ENCODE data around the gene ST8SIA1. TPM values are rescaled to one million over a fixed set of nuclear protein-coding genes. Genes with fewer than 3 reads are reported as not detected.

Gene ST8SIA1
- total and polyA plus RNA-seq, 2 donors = 1.6 to 2.3 TPM

GRCh38 chr12:22248571-22249115 lies 85.9 kb downstream of the ST8SIA1 start:
- no peaks in the 10 kb centered on the region for H3K4me1 ChIP-seq (ENCODE audit: control insufficient read depth in 2 of 2, insufficient read depth in 2 of 2, low read length in 2 of 2)
- WGBS = 97% methylated on average over 3 of the region's 3 CpGs
- H3K27me3 ChIP-seq (ENCODE audit: control insufficient read depth in 2 of 2, insufficient read depth in 1 of 2, low read length in 1 of 2) = peaks cover 0 to 3% of the 10 kb centered on the region in 2 donors
- no peak overlapping the region for H3K27ac ChIP-seq (ENCODE audit: low read depth in 1 of 2, low read length in 1 of 2)
- no peak for DNase-seq (ENCODE audit: low read depth in 6 of 9, low spot score in 9 of 9)
- no peak overlapping the region for H3K4me3 ChIP-seq (ENCODE audit: low read length in 2 of 2)
- no peaks in the 10 kb centered on the region for H3K9me3 ChIP-seq (ENCODE audit: control insufficient read depth in 2 of 2, insufficient read depth in 1 of 2, low read length in 1 of 2)
- H3K36me3 ChIP-seq (ENCODE audit: control insufficient read depth in 2 of 2, insufficient read depth in 2 of 2, low read length in 1 of 2) = no peaks in the 10 kb centered on the region

DNA sequence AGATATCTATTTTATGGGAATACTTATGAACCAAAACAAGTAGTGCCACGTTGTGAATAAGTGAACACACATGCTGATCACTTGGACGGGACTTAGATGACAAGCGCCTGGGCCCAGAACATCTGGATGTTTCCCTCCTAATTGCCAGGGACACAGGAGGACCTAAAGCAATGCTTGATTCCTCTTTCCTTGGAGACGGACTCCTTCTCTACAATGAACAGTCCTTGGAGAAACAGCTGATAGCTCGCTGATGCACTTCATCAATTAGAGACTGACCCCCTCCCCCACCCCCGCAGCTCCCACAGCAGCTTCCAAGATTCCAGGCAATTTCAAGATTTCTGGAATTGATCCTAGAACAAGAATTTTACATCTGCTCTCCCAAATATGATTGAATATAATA lies 86.4 kb downstream of the ST8SIA1 start:
- Histone ChIP-seq H3K27ac (ENCODE audit: low read depth in 1 of 2, low read length in 1 of 2) (no peak overlapping the region), H3K4me3 (ENCODE audit: low read length in 2 of 2) (no peak overlapping the region), H3K9me3 (ENCODE audit: control insufficient read depth in 2 of 2, insufficient read depth in 1 of 2, low read length in 1 of 2) (no peaks in the 10 kb centered on the region), H3K27me3 (ENCODE audit: control insufficient read depth in 2 of 2, insufficient read depth in 1 of 2, low read length in 1 of 2) (peaks cover 0 to 1% of the 10 kb centered on the region in 2 donors), H3K36me3 (ENCODE audit: control insufficient read depth in 2 of 2, insufficient read depth in 2 of 2, low read length in 1 of 2) (no peaks in the 10 kb centered on the region), H3K4me1 (ENCODE audit: control insufficient read depth in 2 of 2, insufficient read depth in 2 of 2, low read length in 2 of 2) (no peaks in the 10 kb centered on the region)
- DNase-seq (ENCODE audit: low read depth in 6 of 9, low spot score in 9 of 9) = no peak
- WGBS = 95% methylated on average over 6 of the region's 6 CpGs

- Histone ChIP-seq H3K4me1 (ENCODE audit: control insufficient read depth in 2 of 2, insufficient read depth in 2 of 2, low read length in 2 of 2) (no peaks in the 10 kb centered on the region), H3K27me3 (ENCODE audit: control insufficient read depth in 2 of 2, insufficient read depth in 1 of 2, low read length in 1 of 2) (no peaks in the 10 kb centered on the region), H3K9me3 (ENCODE audit: control insufficient read depth in 2 of 2, insufficient read depth in 1 of 2, low read length in 1 of 2) (no peaks in the 10 kb centered on the region), H3K27ac (ENCODE audit: low read depth in 1 of 2, low read length in 1 of 2) (no peak overlapping the region), H3K36me3 (ENCODE audit: control insufficient read depth in 2 of 2, insufficient read depth in 2 of 2, low read length in 1 of 2) (no peaks in the 10 kb centered on the region), H3K4me3 (ENCODE audit: low read length in 2 of 2) (no peak overlapping the region)
- no peak for DNase-seq (ENCODE audit: low read depth in 6 of 9, low spot score in 9 of 9)
- 93% methylated on average over 9 of the region's 9 CpGs for WGBS
These were observed 88.2 kb downstream of the ST8SIA1 start for GRCh38 chr12:22246217-22246846.

GRCh38 chr12:22242726-22243125 lies 91.8 kb downstream of the ST8SIA1 start:
- no peak for DNase-seq (ENCODE audit: low read depth in 6 of 9, low spot score in 9 of 9)
- Histone ChIP-seq H3K9me3 (ENCODE audit: control insufficient read depth in 2 of 2, insufficient read depth in 1 of 2, low read length in 1 of 2) (no peaks in the 10 kb centered on the region), H3K4me3 (ENCODE audit: low read length in 2 of 2) (no peak overlapping the region), H3K27me3 (ENCODE audit: control insufficient read depth in 2 of 2, insufficient read depth in 1 of 2, low read length in 1 of 2) (no peaks in the 10 kb centered on the region), H3K27ac (ENCODE audit: low read depth in 1 of 2, low read length in 1 of 2) (no peak overlapping the region), H3K4me1 (ENCODE audit: control insufficient read depth in 2 of 2, insufficient read depth in 2 of 2, low read length in 2 of 2) (no peaks in the 10 kb centered on the region), H3K36me3 (ENCODE audit: control insufficient read depth in 2 of 2, insufficient read depth in 2 of 2, low read length in 1 of 2) (no peaks in the 10 kb centered on the region)

DNA sequence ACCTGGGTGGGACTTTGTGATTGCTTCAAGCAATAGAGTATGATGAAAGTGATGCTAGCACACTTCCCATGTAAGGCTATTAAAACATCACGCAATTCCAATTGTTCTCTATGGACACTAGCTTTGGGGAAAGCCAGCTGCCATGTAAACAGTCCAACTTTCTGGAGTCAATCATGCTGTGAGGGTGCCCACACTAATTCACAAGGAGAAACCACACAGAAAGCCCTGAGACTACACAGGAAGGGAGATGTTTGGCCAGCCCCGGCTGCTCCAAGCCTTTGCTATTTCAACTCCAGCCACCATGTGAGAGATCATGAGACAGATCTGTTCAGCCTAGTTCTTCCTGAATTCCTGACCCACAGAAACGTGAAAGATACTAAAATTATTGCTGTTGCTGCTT lies 96.3 kb downstream of the ST8SIA1 start:
- no peaks in the 10 kb centered on the region for H3K9me3 ChIP-seq (ENCODE audit: control insufficient read depth in 2 of 2, insufficient read depth in 1 of 2, low read length in 1 of 2)
- no peak overlapping the region for H3K27ac ChIP-seq (ENCODE audit: low read depth in 1 of 2, low read length in 1 of 2)
- no peaks in the 10 kb centered on the region for H3K4me1 ChIP-seq (ENCODE audit: control insufficient read depth in 2 of 2, insufficient read depth in 2 of 2, low read length in 2 of 2)
- no peaks in the 10 kb centered on the region for H3K36me3 ChIP-seq (ENCODE audit: control insufficient read depth in 2 of 2, insufficient read depth in 2 of 2, low read length in 1 of 2)
- 83% methylated on average over 3 of the region's 3 CpGs for WGBS
- DNase-seq (ENCODE audit: low read depth in 6 of 9, low spot score in 9 of 9) = no peak
- H3K27me3 ChIP-seq (ENCODE audit: control insufficient read depth in 2 of 2, insufficient read depth in 1 of 2, low read length in 1 of 2) = no peaks in the 10 kb centered on the region
- no peak overlapping the region for H3K4me3 ChIP-seq (ENCODE audit: low read length in 2 of 2)

- no peak overlapping the region for H3K4me3 ChIP-seq (ENCODE audit: low read length in 2 of 2)
- no peak overlapping the region for H3K27ac ChIP-seq (ENCODE audit: low read depth in 1 of 2, low read length in 1 of 2)
- DNase-seq (ENCODE audit: low read depth in 6 of 9, low spot score in 9 of 9) = no peak
- no peaks in the 10 kb centered on the region for H3K27me3 ChIP-seq (ENCODE audit: control insufficient read depth in 2 of 2, insufficient read depth in 1 of 2, low read length in 1 of 2)
- H3K9me3 ChIP-seq (ENCODE audit: control insufficient read depth in 2 of 2, insufficient read depth in 1 of 2, low read length in 1 of 2) = no peaks in the 10 kb centered on the region
- H3K4me1 ChIP-seq (ENCODE audit: control insufficient read depth in 2 of 2, insufficient read depth in 2 of 2, low read length in 2 of 2) = no peaks in the 10 kb centered on the region
- H3K36me3 ChIP-seq (ENCODE audit: control insufficient read depth in 2 of 2, insufficient read depth in 2 of 2, low read length in 1 of 2) = no peaks in the 10 kb centered on the region
These were observed 99.9 kb downstream of the ST8SIA1 start for GRCh38 chr12:22234561-22234960.

GRCh38 chr12:22231836-22232235 lies 102.7 kb downstream of the ST8SIA1 start:
- no peak overlapping the region for H3K4me3 ChIP-seq (ENCODE audit: low read length in 2 of 2)
- no peak overlapping the region for H3K27ac ChIP-seq (ENCODE audit: low read depth in 1 of 2, low read length in 1 of 2)
- no peaks in the 10 kb centered on the region for H3K27me3 ChIP-seq (ENCODE audit: control insufficient read depth in 2 of 2, insufficient read depth in 1 of 2, low read length in 1 of 2)
- H3K4me1 ChIP-seq (ENCODE audit: control insufficient read depth in 2 of 2, insufficient read depth in 2 of 2, low read length in 2 of 2) = no peaks in the 10 kb centered on the region
- H3K36me3 ChIP-seq (ENCODE audit: control insufficient read depth in 2 of 2, insufficient read depth in 2 of 2, low read length in 1 of 2) = no peaks in the 10 kb centered on the region
- WGBS = 79% methylated on average over 1 of the region's 1 CpG
- H3K9me3 ChIP-seq (ENCODE audit: control insufficient read depth in 2 of 2, insufficient read depth in 1 of 2, low read length in 1 of 2) = no peaks in the 10 kb centered on the region
- no peak for DNase-seq (ENCODE audit: low read depth in 6 of 9, low spot score in 9 of 9)

- DNase-seq (ENCODE audit: low read depth in 6 of 9, low spot score in 9 of 9) = no peak
These were observed 103.4 kb downstream of the ST8SIA1 start for GRCh38 chr12:22231078-22231477.

GRCh38 chr12:22230280-22230794 lies 104.2 kb downstream of the ST8SIA1 start:
- Histone ChIP-seq H3K9me3 (ENCODE audit: control insufficient read depth in 2 of 2, insufficient read depth in 1 of 2, low read length in 1 of 2) (no peaks in the 10 kb centered on the region), H3K27ac (ENCODE audit: low read depth in 1 of 2, low read length in 1 of 2) (no peak overlapping the region), H3K27me3 (ENCODE audit: control insufficient read depth in 2 of 2, insufficient read depth in 1 of 2, low read length in 1 of 2) (no peaks in the 10 kb centered on the region), H3K4me1 (ENCODE audit: control insufficient read depth in 2 of 2, insufficient read depth in 2 of 2, low read length in 2 of 2) (no peaks in the 10 kb centered on the region), H3K4me3 (ENCODE audit: low read length in 2 of 2) (no peak overlapping the region), H3K36me3 (ENCODE audit: control insufficient read depth in 2 of 2, insufficient read depth in 2 of 2, low read length in 1 of 2) (no peaks in the 10 kb centered on the region)
- DNase-seq (ENCODE audit: low read depth in 6 of 9, low spot score in 9 of 9) = no peak
- 68% methylated on average over 2 of the region's 2 CpGs for WGBS

More at GRCh38 chr12:22231078-22231477, 103.4 kb downstream of the ST8SIA1 start:
- H3K4me3 ChIP-seq (ENCODE audit: low read length in 2 of 2) = no peak overlapping the region
- H3K36me3 ChIP-seq (ENCODE audit: control insufficient read depth in 2 of 2, insufficient read depth in 2 of 2, low read length in 1 of 2) = no peaks in the 10 kb centered on the region
- H3K9me3 ChIP-seq (ENCODE audit: control insufficient read depth in 2 of 2, insufficient read depth in 1 of 2, low read length in 1 of 2) = no peaks in the 10 kb centered on the region
- WGBS = 97% methylated on average over 2 of the region's 2 CpGs
- no peak overlapping the region for H3K27ac ChIP-seq (ENCODE audit: low read depth in 1 of 2, low read length in 1 of 2)
- H3K4me1 ChIP-seq (ENCODE audit: control insufficient read depth in 2 of 2, insufficient read depth in 2 of 2, low read length in 2 of 2) = no peaks in the 10 kb centered on the region
- no peaks in the 10 kb centered on the region for H3K27me3 ChIP-seq (ENCODE audit: control insufficient read depth in 2 of 2, insufficient read depth in 1 of 2, low read length in 1 of 2)

All from thymus (tissue), 11 donors.